GM19395 (cell line): ENCODE results near the gene HAUS8.

Source experiments
- ATAC-seq: cut with Tn5 transposase; IDR thresholded peaks from one replicate; pipeline ENCODE4 v1.9.1; 2021; ENCODE audit warnings: mild to moderate bottlenecking, moderate library complexity; ENCODE audit not compliant: unreplicated experiment

Gene HAUS8

DNA sequence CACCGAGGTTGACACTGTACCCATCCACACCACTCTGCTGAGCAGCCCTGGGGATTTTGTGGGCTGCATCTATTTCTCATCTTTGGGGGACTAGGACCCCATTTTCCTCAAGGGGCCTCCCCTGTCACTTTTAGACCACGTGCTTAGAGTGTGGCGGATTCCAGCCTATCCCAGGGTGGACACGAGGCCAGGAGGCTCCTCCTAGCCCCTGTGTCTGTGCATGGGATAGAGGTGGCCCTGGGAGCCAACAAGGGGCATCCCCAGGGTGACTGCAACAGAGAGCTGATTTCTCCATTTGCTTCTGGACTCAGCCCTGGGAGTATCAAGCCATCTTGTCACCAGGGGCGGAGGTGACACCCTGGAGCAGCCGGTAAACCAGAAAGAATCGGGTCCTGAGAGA is 72.8 kb downstream of the HAUS8 start:
- no peak for ATAC-seq

DNA sequence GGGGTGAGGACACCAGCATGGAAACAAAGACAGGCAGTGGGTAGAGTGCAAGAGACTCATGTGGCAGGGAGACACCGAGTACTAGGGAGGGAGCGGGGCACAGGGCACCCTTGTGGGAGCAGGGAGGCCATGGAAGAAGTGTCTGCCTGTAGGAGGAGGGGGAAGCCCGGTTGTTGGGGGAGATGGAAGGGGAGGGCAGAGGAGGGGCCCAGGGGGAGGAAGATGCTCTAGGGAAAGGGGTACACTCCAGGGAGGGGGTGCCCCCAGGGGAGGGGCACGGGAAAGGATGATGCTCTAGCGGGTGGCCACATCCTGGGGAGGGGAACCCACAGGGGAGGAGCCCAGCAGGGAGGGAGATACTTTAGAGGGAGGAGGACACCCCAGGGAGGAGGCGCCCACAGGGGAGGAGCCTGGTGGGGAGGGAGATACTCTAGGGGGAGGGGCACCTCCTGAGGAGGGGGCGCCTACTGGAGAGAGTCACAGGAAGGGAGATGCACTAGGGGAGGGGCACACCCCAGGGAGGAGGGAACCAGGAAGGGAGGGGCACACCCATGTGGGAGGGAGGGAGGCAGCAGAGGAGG is 73.6 kb downstream of the HAUS8 start:
- ATAC-seq = no peak
